ENCODE data around the gene BAG3.

DNA sequence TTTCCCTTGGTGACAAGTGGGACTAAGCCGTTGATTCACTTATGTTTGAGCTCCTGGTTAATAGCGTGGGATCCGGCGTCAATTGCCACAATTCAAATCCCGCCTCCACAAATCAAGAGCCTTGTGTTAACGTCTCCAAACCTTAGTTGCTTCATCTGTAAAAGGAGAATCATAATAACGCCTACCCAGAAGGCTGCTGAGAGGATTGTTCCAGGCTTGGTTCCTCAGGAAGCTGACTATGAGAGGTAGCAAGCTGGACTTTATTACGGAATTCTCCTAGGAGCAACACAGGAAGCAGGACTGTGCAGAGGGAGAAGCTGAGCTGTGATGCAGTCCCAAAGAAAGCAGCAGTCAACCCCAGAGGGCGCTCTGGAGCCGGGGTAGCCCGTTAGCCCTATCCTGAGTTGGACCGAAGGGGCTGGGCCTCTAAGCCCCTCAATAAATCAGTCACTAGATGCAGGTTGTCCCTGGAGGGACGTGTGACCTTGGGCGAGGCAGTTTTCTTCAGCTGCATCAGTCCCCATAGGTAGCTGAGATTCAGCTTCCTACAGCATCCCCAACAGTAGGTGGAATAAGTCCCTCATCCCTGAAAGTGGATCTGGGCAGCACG, 6.9 kb upstream of the BAG3 start:
- peak; percentile 9; the same call in 1 of the 2 replicates for TF ChIP-seq CTCF (conservative IDR thresholded peaks at IDR 0.05; ENCODE audit: low read depth, low read length)
- TF ChIP-seq BHLHE40 (IDR thresholded peaks at IDR 0.05; ENCODE audit: low read depth, low read length), result no peak
- no peak for TF ChIP-seq MXI1 (IDR thresholded peaks at IDR 0.05; ENCODE audit: borderline replicate concordance, low read depth, low read length)
- no peak for TF ChIP-seq MAFK (IDR thresholded peaks at IDR 0.05; ENCODE audit: low read depth, low read length)
- TF ChIP-seq POLR2A (IDR thresholded peaks at IDR 0.05; ENCODE audit: low read depth, low read length), result no peak
- TF ChIP-seq ELK1 (IDR thresholded peaks at IDR 0.05; ENCODE audit: borderline replicate concordance, low read depth, low read length), result no peak
- no peak for TF ChIP-seq CHD1 (IDR thresholded peaks at IDR 0.05; ENCODE audit: low read depth, low read length)
- no peak for TF ChIP-seq MAZ (IDR thresholded peaks at IDR 0.05; ENCODE audit: borderline replicate concordance, low read depth, low read length)
- TF ChIP-seq RFX5 (IDR thresholded peaks at IDR 0.05; ENCODE audit: low read depth, low read length), result no peak
- no peak for TF ChIP-seq NFE2L2 (IDR thresholded peaks at IDR 0.05; ENCODE audit: low read depth, low read length)
